ENCODE measurements around the gene ARMH3.

Gene ARMH3

GRCh38 chr10:101828766-101829551 is 227.0 kb downstream of the ARMH3 start:
- TF ChIP-seq CTCF (IDR thresholded peaks at IDR 0.05; ENCODE audit: extremely low read depth, insufficient read depth, missing control alignments), result no peak
- in situ Hi-C loops (cut with MboI; ENCODE audit: low pct_unique_long_range_greater_than_20kb, low sequenced_read_pairs, unreplicated experiment), result no loop called here
- no peak for DNase-seq (ENCODE audit: low spot score)

DNA sequence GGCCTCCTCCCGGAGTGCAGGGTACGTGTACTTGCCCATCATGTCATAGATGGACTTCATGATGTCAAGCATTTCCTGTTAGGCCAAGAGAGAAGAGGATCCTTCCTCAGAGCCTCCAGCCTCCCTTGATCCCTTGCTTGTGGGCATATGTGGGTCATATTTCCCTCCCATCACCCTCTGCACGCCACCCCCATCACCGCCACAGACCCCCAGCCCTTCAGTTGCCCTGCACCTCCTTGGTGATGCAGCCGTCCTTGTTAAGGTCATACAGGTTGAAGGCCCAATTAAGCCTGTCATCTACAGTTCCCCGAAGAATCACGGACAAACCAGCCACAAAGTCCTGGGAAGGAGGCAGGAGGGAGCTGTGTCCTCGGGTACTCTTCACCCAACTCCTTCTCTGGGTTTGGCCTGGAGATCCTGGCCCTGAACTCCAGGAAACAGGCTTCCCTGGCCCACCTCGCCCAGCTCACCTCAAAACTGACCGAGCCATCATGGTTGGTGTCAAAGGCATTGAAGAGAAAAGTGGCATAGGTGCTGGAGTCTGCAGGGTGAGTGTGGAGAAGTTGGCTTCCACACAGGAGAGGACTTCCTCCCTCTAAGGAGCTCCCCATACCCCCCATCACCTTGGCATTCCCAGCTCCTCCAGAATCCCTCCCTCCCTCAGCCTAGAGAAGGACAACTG is 227.9 kb downstream of the ARMH3 start:
- no peak for TF ChIP-seq CTCF (IDR thresholded peaks at IDR 0.05; ENCODE audit: extremely low read depth, insufficient read depth, missing control alignments)
- DNase-seq (ENCODE audit: low spot score), result no peak
- in situ Hi-C loops (cut with MboI; ENCODE audit: low pct_unique_long_range_greater_than_20kb, low sequenced_read_pairs, unreplicated experiment), result no loop called here

- in situ Hi-C loops (cut with MboI; ENCODE audit: low pct_unique_long_range_greater_than_20kb, low sequenced_read_pairs, unreplicated experiment), result no loop called here
- DNase-seq (ENCODE audit: low spot score), result no peak
- no peak for TF ChIP-seq CTCF (IDR thresholded peaks at IDR 0.05; ENCODE audit: extremely low read depth, insufficient read depth, missing control alignments)
These were observed 229.0 kb downstream of the ARMH3 start for GRCh38 chr10:101826852-101827434.

DNA sequence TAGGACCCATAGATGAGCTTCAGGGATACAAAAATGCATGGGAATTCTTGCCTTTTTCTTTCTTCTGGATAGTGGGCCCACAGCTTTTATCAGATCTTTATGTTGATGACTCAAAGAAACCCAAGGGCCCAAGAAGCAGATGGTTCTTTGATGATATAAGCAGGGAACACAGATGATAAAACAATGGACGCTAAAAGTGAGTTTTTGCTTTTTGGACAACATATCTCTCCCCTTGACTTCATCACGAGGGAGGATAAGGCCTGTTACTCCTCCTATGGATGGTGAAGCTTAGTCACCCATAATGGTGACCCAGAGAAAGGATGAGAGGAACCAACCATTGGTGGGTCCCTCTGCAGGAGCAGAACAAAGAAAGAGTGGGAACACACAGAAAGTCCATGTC is 231.2 kb downstream of the ARMH3 start:
- no peak for DNase-seq (ENCODE audit: low spot score)
- TF ChIP-seq CTCF (IDR thresholded peaks at IDR 0.05; ENCODE audit: extremely low read depth, insufficient read depth, missing control alignments), result no peak
- in situ Hi-C loops (cut with MboI; ENCODE audit: low pct_unique_long_range_greater_than_20kb, low sequenced_read_pairs, unreplicated experiment), result no loop called here

GRCh38 chr10:101818872-101819633 is 236.9 kb downstream of the ARMH3 start:
- TF ChIP-seq CTCF (IDR thresholded peaks at IDR 0.05; ENCODE audit: extremely low read depth, insufficient read depth, missing control alignments), result no peak
- in situ Hi-C loops (cut with MboI; ENCODE audit: low pct_unique_long_range_greater_than_20kb, low sequenced_read_pairs, unreplicated experiment), result no loop called here
- no peak for DNase-seq (ENCODE audit: low spot score)
